OCI-LY1 (cell line): Measurements from ENCODE around the gene IFT74.
"Not testable (repeated sequence)": the region's sequence is repeated elsewhere in the genome, so short reads cannot be mapped to it uniquely, and the experiment has no call there.

Source experiments
- H2AFZ ChIP-seq: fragments of 200-600 bp; sonication (generic), shearing (Covaris generic); 2 replicates; pipeline ENCODE4 v1.6.0; 2014; ENCODE audit warnings: antibody characterized with exemption, mild to moderate bottlenecking, low read length
- H3F3A ChIP-seq: fragments of 200-600 bp; sonication (generic), shearing (Covaris generic); 2 replicates; pipeline ENCODE4 v1.6.0; 2014; ENCODE audit warnings: mild to moderate bottlenecking, antibody characterized with exemption, low read length, moderate library complexity; ENCODE audit not compliant: insufficient read depth
- H3K27ac ChIP-seq: fragments of 200-600 bp; sonication (generic); 2 replicates; pipeline ENCODE4 v1.5.1; 2014; ENCODE audit warnings: low read length, mixed run types, mild to moderate bottlenecking, low read depth; ENCODE audit not compliant: poor library complexity, severe bottlenecking
- H3K27me3 ChIP-seq: fragments of 200-600 bp; sonication (generic); 2 replicates; pipeline ENCODE4 v1.6.0; 2014; ENCODE audit warnings: antibody characterized with exemption, mild to moderate bottlenecking, low read length, moderate library complexity; ENCODE audit not compliant: insufficient read depth
- H3K36me3 ChIP-seq: fragments of 200-600 bp; sonication (generic); 2 replicates; pipeline ENCODE4 v1.6.1; 2014; ENCODE audit warnings: mild to moderate bottlenecking, antibody characterized with exemption, low read length, moderate library complexity, mixed read lengths; ENCODE audit not compliant: insufficient read depth
- H3K4me1 ChIP-seq: fragments of 200-600 bp; sonication (generic); 2 replicates; pipeline ENCODE4 v1.5.1; 2014; ENCODE audit warnings: mild to moderate bottlenecking, low read length, moderate library complexity; ENCODE audit not compliant: insufficient read depth, severe bottlenecking
- H3K4me2 ChIP-seq: fragments of 200-600 bp; sonication (generic), shearing (Covaris generic); 2 replicates; pipeline ENCODE4 v1.6.1; 2014; ENCODE audit warnings: low read length
- H3K4me3 ChIP-seq: fragments of 200-600 bp; sonication (generic); 2 replicates; pipeline ENCODE4 v1.5.1; 2014; ENCODE audit warnings: low read length, low read depth, mild to moderate bottlenecking, mixed read lengths; ENCODE audit not compliant: poor library complexity, severe bottlenecking
- H3K79me2 ChIP-seq: fragments of 200-600 bp; shearing (Covaris generic); 2 replicates; pipeline ENCODE4 v1.6.1; 2016; ENCODE audit warnings: mixed run types, low read length, mixed read lengths; ENCODE audit not compliant: insufficient read depth
- H3K9ac ChIP-seq: fragments of 200-600 bp; sonication (generic), shearing (Covaris generic); 2 replicates; pipeline ENCODE4 v1.6.1; 2014; ENCODE audit warnings: mild to moderate bottlenecking, low read length, mixed read lengths
- H3K9me2 ChIP-seq: fragments of 200-600 bp; sonication (generic), shearing (Covaris generic); 2 replicates; pipeline ENCODE4 v1.6.1; 2014; ENCODE audit warnings: low read depth, mild to moderate bottlenecking, low read length, mixed read lengths
- H3K9me3 ChIP-seq: fragments of 200-600 bp; shearing (Covaris generic); 2 replicates; pipeline ENCODE4 v1.6.1; 2014; ENCODE audit warnings: low read length, mixed read lengths
- H4K20me1 ChIP-seq: fragments of 200-600 bp; sonication (generic), shearing (Covaris generic); 2 replicates; pipeline ENCODE4 v1.6.0; 2016; ENCODE audit warnings: mild to moderate bottlenecking, low read length; ENCODE audit not compliant: insufficient read depth
- EZH2 ChIP-seq: fragments of 200-600 bp; sonication (generic), shearing (Covaris generic); IDR thresholded peaks from 2 replicates; pipeline ENCODE4 v1.8.0; 2017; ENCODE audit warnings: borderline replicate concordance, mixed run types, mild to moderate bottlenecking, antibody characterized with exemption, low read length, moderate library complexity, mixed read lengths
- TF ChIP-seq, protein P1 (sequence below): fragments of 200-600 bp; sonication (generic), shearing (Covaris generic); IDR thresholded peaks from 2 replicates; pipeline ENCODE4 v1.5.1; 2017; ENCODE audit warnings: mild to moderate bottlenecking, antibody characterized with exemption, low read length, moderate library complexity, mixed read lengths

The IFT74 gene

GRCh38 chr9:27089706-27090105, 133.5 kb downstream of the IFT74 start:
- no peaks in the 10 kb centered on the region for H3F3A ChIP-seq
- no peak overlapping the region for H3K4me3 ChIP-seq
- no peak overlapping the region for H3K9ac ChIP-seq
- no peaks in the 10 kb centered on the region for H3K79me2 ChIP-seq
- no peaks in the 10 kb centered on the region for H4K20me1 ChIP-seq
- H3K4me2 ChIP-seq, result no peak overlapping the region
- H3K27me3 ChIP-seq, result no peaks in the 10 kb centered on the region
- H3K27ac ChIP-seq, result no peak overlapping the region
- no peaks in the 10 kb centered on the region for H3K36me3 ChIP-seq
- no peak for TF ChIP-seq EZH2
- TF ChIP-seq, protein P1, sequence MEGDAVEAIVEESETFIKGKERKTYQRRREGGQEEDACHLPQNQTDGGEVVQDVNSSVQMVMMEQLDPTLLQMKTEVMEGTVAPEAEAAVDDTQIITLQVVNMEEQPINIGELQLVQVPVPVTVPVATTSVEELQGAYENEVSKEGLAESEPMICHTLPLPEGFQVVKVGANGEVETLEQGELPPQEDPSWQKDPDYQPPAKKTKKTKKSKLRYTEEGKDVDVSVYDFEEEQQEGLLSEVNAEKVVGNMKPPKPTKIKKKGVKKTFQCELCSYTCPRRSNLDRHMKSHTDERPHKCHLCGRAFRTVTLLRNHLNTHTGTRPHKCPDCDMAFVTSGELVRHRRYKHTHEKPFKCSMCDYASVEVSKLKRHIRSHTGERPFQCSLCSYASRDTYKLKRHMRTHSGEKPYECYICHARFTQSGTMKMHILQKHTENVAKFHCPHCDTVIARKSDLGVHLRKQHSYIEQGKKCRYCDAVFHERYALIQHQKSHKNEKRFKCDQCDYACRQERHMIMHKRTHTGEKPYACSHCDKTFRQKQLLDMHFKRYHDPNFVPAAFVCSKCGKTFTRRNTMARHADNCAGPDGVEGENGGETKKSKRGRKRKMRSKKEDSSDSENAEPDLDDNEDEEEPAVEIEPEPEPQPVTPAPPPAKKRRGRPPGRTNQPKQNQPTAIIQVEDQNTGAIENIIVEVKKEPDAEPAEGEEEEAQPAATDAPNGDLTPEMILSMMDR, result no peak
- no peaks in the 10 kb centered on the region for H3K9me3 ChIP-seq
- H3K4me1 ChIP-seq, result no peaks in the 10 kb centered on the region
- no peaks in the 10 kb centered on the region for H3K9me2 ChIP-seq
- H2AFZ ChIP-seq, result no peak overlapping the region

- Histone ChIP-seq H3K9me2 (no peaks in the 10 kb centered on the region), H3K9me3 (no peaks in the 10 kb centered on the region), H4K20me1 (no peaks in the 10 kb centered on the region), H3K4me2 (no peak overlapping the region), H3K27ac (no peak overlapping the region), H3K9ac (no peak overlapping the region), H3K36me3 (no peaks in the 10 kb centered on the region), H3K27me3 (no peaks in the 10 kb centered on the region), H3F3A (no peaks in the 10 kb centered on the region), H2AFZ (no peak overlapping the region), H3K4me3 (no peak overlapping the region), H3K4me1 (no peaks in the 10 kb centered on the region), H3K79me2 (no peaks in the 10 kb centered on the region)
- TF ChIP-seq, protein P1, result no peak
- no peak for TF ChIP-seq EZH2
These were observed 134.0 kb downstream of the IFT74 start for GRCh38 chr9:27090231-27090630.

DNA sequence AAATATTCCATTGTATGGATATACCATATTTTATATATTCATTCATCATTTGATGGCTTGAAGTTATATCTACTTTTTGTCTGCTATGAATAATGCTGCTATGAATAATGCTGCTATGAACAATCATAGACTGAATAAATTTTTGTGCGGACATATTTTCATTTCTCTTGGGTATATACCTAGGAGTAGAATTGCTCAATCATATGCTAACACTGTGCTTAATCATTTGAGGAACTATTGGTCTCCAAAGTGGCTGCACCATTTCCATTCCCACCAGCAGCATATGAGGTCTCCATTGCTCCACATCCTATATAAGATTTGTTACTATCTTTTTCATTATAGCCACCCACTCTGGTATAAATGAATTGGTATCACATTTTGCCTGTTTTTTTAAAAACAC, 134.5 kb downstream of the IFT74 start:
- H3K9me2 ChIP-seq, result no peaks in the 10 kb centered on the region

DNA sequence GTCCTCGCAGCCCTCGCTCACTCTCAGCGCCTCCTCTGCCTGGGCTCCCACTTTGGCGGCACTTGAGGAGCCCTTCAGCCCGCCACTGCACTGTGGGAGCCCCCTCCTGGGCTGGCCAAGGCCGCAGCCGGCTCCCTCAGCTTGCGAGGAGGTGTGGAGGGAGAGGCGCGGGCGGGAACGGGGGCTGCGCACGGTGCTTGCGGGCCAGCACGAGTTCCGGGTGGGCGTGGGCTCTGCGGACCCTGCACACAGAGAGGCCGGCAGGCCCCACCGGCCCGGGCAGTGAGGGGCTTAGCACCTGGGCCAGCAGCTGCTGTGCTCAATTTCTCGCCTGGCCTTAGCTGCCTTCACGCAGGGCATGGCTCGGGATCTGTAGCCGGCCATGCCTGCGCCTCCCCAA, 136.3 kb downstream of the IFT74 start:
- not testable (repeated sequence) for H3K4me2 ChIP-seq, H3K79me2 ChIP-seq, H2AFZ ChIP-seq, H3K9me2 ChIP-seq, H3F3A ChIP-seq, H4K20me1 ChIP-seq, H3K27ac ChIP-seq, H3K27me3 ChIP-seq, H3K36me3 ChIP-seq, H3K9me3 ChIP-seq, H3K4me1 ChIP-seq, H3K4me3 ChIP-seq, H3K9ac ChIP-seq

More for the DNA sequence above, 134.5 kb downstream of the IFT74 start:
- no peaks in the 10 kb centered on the region for H3K36me3 ChIP-seq
- no peak overlapping the region for H3K9ac ChIP-seq
- H3F3A ChIP-seq, result no peaks in the 10 kb centered on the region
- no peak for TF ChIP-seq EZH2
- TF ChIP-seq, protein P1, result no peak
- no peaks in the 10 kb centered on the region for H3K4me1 ChIP-seq
- no peaks in the 10 kb centered on the region for H3K9me3 ChIP-seq
- H3K79me2 ChIP-seq, result no peaks in the 10 kb centered on the region
- no peak overlapping the region for H3K27ac ChIP-seq
- no peak overlapping the region for H2AFZ ChIP-seq
- H4K20me1 ChIP-seq, result no peaks in the 10 kb centered on the region
- no peak overlapping the region for H3K4me3 ChIP-seq
- no peak overlapping the region for H3K4me2 ChIP-seq
- H3K27me3 ChIP-seq, result no peaks in the 10 kb centered on the region

GRCh38 chr9:27093384-27094067, 137.3 kb downstream of the IFT74 start:
- H3K36me3 ChIP-seq, H3K4me1 ChIP-seq, H3K9ac ChIP-seq, H3F3A ChIP-seq, H4K20me1 ChIP-seq, H3K27ac ChIP-seq, H3K4me3 ChIP-seq, H3K79me2 ChIP-seq, H3K27me3 ChIP-seq, H3K4me2 ChIP-seq, H3K9me2 ChIP-seq, H3K9me3 ChIP-seq, H2AFZ ChIP-seq: not testable (repeated sequence)
